HepG2 (cell line): ENCODE data around the gene UPK1A. TPM values are rescaled to one million over a fixed set of nuclear protein-coding genes. Genes with fewer than 3 reads are reported as not detected.

Experiments
- ATAC-seq: fragments of 200-7000 bp; cut with Tn5 transposase; 3 replicates; pipeline ENCODE4 v1.9.1; 2020; ENCODE audit warnings: mild to moderate bottlenecking, moderate library complexity
- BruUV-seq: library from RNA; stranded (reverse); fragments of 400-500 nt; replicated peaks from 2 replicates; lab custom pipeline; 2021; lab: Mats Ljungman, UMichigan
- CTCF ChIA-PET: fragments of 300-600 bp; formaldehyde crosslinking; extraction: SDS; loops from one replicate; lab custom pipeline; 2021; ENCODE audit warnings: low total read pairs, inconsistent platforms, low intra/inter-chr PET ratio; lab: Yijun Ruan, JAX
- POLR2A ChIA-PET: fragments of 350-600 bp; sonication (Branson Sonifier 250); formaldehyde crosslinking; loops from one replicate; lab custom pipeline; 2020; ENCODE audit warnings: antibody characterized with exemption, inconsistent platforms; lab: Yijun Ruan, JAX
- DNase-seq: peaks from one replicate; pipeline ENCODE4 v3.0.0-alpha.2; 2015; ENCODE audit warnings: low spot score
- FAIRE-seq: peaks from 3 replicates; lab custom pipeline; 2011; peaks lifted over from hg19 to GRCh38; lab: Jason Lieb, UNC
- H2AFZ ChIP-seq: one replicate; pipeline ENCODE4 v1.6.1; 2011; ENCODE audit warnings: low read length, inconsistent platforms
- H3K27ac ChIP-seq: fragments of 300-600 bp; 3 replicates; pipeline ENCODE4 v1.8.0; 2011; ENCODE audit warnings: mixed run types, mild to moderate bottlenecking, mixed read lengths, low read length, inconsistent platforms; ENCODE audit not compliant: insufficient read depth; ENCODE audit errors: extremely low read length
- H3K27me3 ChIP-seq, 2 experiments: fragments of 200-600 bp in 1 of 2; 2 replicates in 1 of 2; 3 replicates in 1 of 2; pipeline versions ENCODE4 v1.6.0 to v1.8.0; 2011; ENCODE audit warnings: low read length in 2 of 2, mild to moderate bottlenecking in 2 of 2, moderate library complexity in 2 of 2, inconsistent platforms in 1 of 2; ENCODE audit not compliant: insufficient read depth in 2 of 2, control insufficient read depth in 1 of 2
- H3K36me3 ChIP-seq, 2 experiments: fragments of 200-600 bp in 1 of 2; replicated peaks in 1 of 2; 2 replicates in 1 of 2; 3 replicates in 1 of 2; pipeline versions ENCODE4 v1.5.1 to v1.8.0; 2011; ENCODE audit warnings: low read length in 2 of 2, inconsistent platforms in 1 of 2; ENCODE audit not compliant: insufficient read depth in 2 of 2, control insufficient read depth in 1 of 2
- H3K4me1 ChIP-seq: 2 replicates; pipeline ENCODE4 v1.5.1; 2012; ENCODE audit warnings: low read length, inconsistent platforms; ENCODE audit not compliant: insufficient read depth
- H3K4me2 ChIP-seq: 2 replicates; pipeline ENCODE4 v1.6.0; 2011; ENCODE audit warnings: low read depth, low read length, inconsistent platforms
- H3K4me3 ChIP-seq, 3 experiments: fragments of 200-600 bp in 1 of 3; sonication (generic), shearing (Covaris generic) in 1 of 3; replicated peaks in 1 of 3; 2 replicates each; pipeline ENCODE4 v1.5.1; 2011 to 2016; ENCODE audit warnings: low read length in 3 of 3, inconsistent platforms in 2 of 3, low read depth in 2 of 3, mild to moderate bottlenecking in 2 of 3, control low read depth in 1 of 3, mixed read lengths in 1 of 3; ENCODE audit not compliant: insufficient read depth in 1 of 3
- H3K79me2 ChIP-seq: one replicate; pipeline ENCODE4 v1.6.1; 2011; ENCODE audit warnings: low read length, inconsistent platforms; ENCODE audit not compliant: insufficient read depth
- H3K9ac ChIP-seq: 2 replicates; pipeline ENCODE4 v1.6.0; 2011; ENCODE audit warnings: mild to moderate bottlenecking, low read depth, low read length, inconsistent platforms; ENCODE audit not compliant: insufficient read depth
- H3K9me3 ChIP-seq: 2 replicates; pipeline ENCODE4 v1.5.1; 2012; ENCODE audit warnings: mild to moderate bottlenecking, low read length
- H4K20me1 ChIP-seq: 2 replicates; pipeline ENCODE4 v1.6.0; 2011; ENCODE audit warnings: inconsistent platforms, mild to moderate bottlenecking, low read length, moderate library complexity; ENCODE audit not compliant: insufficient read depth
- ARID2 ChIP-seq: sonication (generic); formaldehyde crosslinking; IDR thresholded peaks from 2 replicates; pipeline ENCODE4 v1.8.1; 2022; ENCODE audit warnings: mild to moderate bottlenecking, missing genetic modification reagents, borderline replicate concordance
- EZH2 ChIP-seq: conservative IDR thresholded peaks from 2 replicates; pipeline ENCODE4 v1.6.1; 2012; ENCODE audit warnings: mild to moderate bottlenecking, low read depth, low read length, moderate library complexity
- NFATC3 ChIP-seq: sonication (generic); formaldehyde crosslinking; IDR thresholded peaks from 2 replicates; pipeline ENCODE4 v1.5.1; 2020; ENCODE audit warnings: mild to moderate bottlenecking, missing genetic modification reagents
- SRSF9 ChIP-seq: fragments of 200-400 bp; formaldehyde crosslinking; IDR thresholded peaks from 2 replicates; pipeline ENCODE4 v1.6.1; 2018; ENCODE audit warnings: borderline replicate concordance, mild to moderate bottlenecking, low read depth, low read length; ENCODE audit not compliant: insufficient read depth, poor library complexity, severe bottlenecking
- ZNF44 ChIP-seq: sonication (generic); formaldehyde crosslinking; IDR thresholded peaks from 2 replicates; pipeline ENCODE4 v1.5.1; 2020; ENCODE audit warnings: mild to moderate bottlenecking, missing genetic modification reagents
- ZNF7 ChIP-seq: IDR thresholded peaks from 2 replicates; pipeline ENCODE4 v1.6.1; 2016; ENCODE audit warnings: missing biosample characterization, missing genetic modification reagents
- WGBS: methylation state at CpG from one replicate; pipeline ENCODE4 v1.1.6; 2017; ENCODE audit warnings: low lambda C conversion rate; 5-methylcytosine and 5-hydroxymethylcytosine counted together
- in situ Hi-C: cut with HindIII; loops from 2 replicates; pipeline ENCODE4 v1.10.0; 2017; ENCODE audit warnings: low pct_unique_long_range_greater_than_20kb; ENCODE audit not compliant: extremely low pct_ligation_motif_present
- intact Hi-C: fragments of 100-400 bp; cut with micrococcal nuclease; formaldehyde crosslinking; loops from one replicate; pipeline ENCODE4 v1.10.0; 2022; ENCODE audit not compliant: unreplicated experiment
- polyA plus RNA-seq, 8 experiments: library from polyadenylated mRNA; depleted of rRNA in 3 of 8; stranded (reverse) in 7 of 8; unstranded in 1 of 8; fragments of >200 nt; fragmentation: Illumina TruSeq in 4 of 8; extraction: Trizol in 4 of 8; gene quantifications; 2 replicates each; pipeline versions ENCODE4 v1.2.1 to v1.2.3, GENCODE V29; 2011 to 2016; ENCODE audit warnings: low read depth in 4 of 8, missing spikeins in 1 of 8, mixed read lengths in 1 of 8; ENCODE audit not compliant: insufficient read depth in 1 of 8
- total RNA-seq, 5 experiments: library from RNA; depleted of rRNA; stranded (reverse); fragments of >200 nt; fragmentation: Illumina TruSeq; extraction: Trizol; gene quantifications; 2 replicates each; pipeline ENCODE4 v1.2.3, GENCODE V29; 2016; ENCODE audit warnings: low read depth in 1 of 5
- TF ChIP-seq, protein P1 (sequence below): IDR thresholded peaks from 2 replicates; pipeline ENCODE4 v1.6.1; 2018; ENCODE audit warnings: missing genetic modification reagents, mild to moderate bottlenecking, missing compliant biosample characterization
- TF ChIP-seq, protein P2 (sequence below): sonication (generic); formaldehyde crosslinking; IDR thresholded peaks from 2 replicates; pipeline ENCODE4 v1.5.1; 2020; ENCODE audit warnings: missing genetic modification reagents, mild to moderate bottlenecking, borderline replicate concordance
- TF ChIP-seq, protein P3 (sequence below): sonication (generic); formaldehyde crosslinking; IDR thresholded peaks from 2 replicates; pipeline ENCODE4 v1.9.0; 2022; ENCODE audit warnings: low read depth, missing genetic modification reagents
- TF ChIP-seq, protein P4 (sequence below): sonication (generic); formaldehyde crosslinking; IDR thresholded peaks from 2 replicates; pipeline ENCODE4 v1.4.0; 2020; ENCODE audit warnings: missing genetic modification reagents, borderline replicate concordance

Gene UPK1A
- total and polyA plus RNA-seq, 2 of the 13 experiments (the other 11 are each of a cell fraction or from before 2014, with no cell fraction given) = 2.9 TPM; not detected in 1

DNA sequence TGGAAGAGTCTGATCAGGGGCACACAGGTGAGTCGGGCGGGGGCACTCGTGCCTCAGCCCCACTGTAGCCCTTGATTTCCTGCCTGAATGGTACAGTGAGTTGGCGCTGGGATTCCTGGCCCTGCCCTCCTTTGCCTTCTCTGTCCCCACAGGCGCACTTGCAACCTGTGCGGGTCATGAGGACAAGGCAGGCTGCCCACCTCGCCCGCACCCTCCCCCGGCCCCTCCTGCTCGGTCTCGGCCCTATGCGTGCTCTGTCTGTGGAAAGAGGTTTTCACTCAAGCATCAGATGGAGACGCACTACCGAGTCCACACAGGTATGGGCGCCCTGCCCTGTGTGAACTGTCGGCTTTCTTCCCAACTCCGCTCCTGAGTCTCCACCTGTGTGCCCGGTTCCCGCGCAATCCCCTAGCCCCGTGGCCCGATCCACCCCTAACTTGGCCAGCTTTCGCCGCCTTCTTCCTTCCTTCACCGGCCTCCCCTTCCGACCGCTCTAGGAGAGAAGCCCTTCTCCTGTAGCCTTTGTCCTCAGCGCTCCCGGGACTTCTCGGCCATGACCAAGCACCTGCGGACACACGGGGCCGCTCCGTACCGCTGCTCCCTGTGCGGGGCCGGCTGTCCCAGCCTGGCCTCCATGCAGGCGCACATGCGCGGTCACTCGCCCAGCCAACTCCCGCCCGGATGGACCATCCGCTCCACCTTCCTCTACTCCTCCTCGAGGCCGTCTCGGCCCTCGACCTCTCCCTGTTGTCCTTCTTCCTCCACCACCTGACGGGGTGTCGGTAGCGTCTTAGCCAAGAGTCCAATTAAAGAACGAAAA lies 49.9 kb downstream of the UPK1A start (continued):
- TF ChIP-seq, protein P1, sequence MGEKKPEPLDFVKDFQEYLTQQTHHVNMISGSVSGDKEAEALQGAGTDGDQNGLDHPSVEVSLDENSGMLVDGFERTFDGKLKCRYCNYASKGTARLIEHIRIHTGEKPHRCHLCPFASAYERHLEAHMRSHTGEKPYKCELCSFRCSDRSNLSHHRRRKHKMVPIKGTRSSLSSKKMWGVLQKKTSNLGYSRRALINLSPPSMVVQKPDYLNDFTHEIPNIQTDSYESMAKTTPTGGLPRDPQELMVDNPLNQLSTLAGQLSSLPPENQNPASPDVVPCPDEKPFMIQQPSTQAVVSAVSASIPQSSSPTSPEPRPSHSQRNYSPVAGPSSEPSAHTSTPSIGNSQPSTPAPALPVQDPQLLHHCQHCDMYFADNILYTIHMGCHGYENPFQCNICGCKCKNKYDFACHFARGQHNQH (CRISPR knock-in tag) = no peak; the same call in 1 of the 2 replicates
- no peak for TF ChIP-seq NFATC3
- no peak for TF ChIP-seq ZNF44
- TF ChIP-seq, protein P2, sequence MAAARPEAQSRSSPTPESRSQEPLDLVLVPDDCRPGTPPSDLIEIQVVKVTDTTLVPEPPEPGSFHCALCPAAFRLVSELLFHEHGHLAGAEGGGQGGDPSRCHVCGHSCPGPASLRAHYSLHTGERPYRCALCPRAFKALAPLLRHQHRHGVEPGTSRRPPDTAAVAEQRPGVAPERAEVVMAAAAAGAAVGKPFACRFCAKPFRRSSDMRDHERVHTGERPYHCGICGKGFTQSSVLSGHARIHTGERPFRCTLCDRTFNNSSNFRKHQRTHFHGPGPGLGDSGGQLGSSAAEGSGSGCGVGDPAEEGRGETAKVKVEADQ (CRISPR knock-in tag) = no peak; the same call in 1 of the 2 replicates
- TF ChIP-seq ARID2 = no peak
- TF ChIP-seq EZH2 = no peak
- no peak for TF ChIP-seq ZNF7 (CRISPR knock-in tag)

DNA sequence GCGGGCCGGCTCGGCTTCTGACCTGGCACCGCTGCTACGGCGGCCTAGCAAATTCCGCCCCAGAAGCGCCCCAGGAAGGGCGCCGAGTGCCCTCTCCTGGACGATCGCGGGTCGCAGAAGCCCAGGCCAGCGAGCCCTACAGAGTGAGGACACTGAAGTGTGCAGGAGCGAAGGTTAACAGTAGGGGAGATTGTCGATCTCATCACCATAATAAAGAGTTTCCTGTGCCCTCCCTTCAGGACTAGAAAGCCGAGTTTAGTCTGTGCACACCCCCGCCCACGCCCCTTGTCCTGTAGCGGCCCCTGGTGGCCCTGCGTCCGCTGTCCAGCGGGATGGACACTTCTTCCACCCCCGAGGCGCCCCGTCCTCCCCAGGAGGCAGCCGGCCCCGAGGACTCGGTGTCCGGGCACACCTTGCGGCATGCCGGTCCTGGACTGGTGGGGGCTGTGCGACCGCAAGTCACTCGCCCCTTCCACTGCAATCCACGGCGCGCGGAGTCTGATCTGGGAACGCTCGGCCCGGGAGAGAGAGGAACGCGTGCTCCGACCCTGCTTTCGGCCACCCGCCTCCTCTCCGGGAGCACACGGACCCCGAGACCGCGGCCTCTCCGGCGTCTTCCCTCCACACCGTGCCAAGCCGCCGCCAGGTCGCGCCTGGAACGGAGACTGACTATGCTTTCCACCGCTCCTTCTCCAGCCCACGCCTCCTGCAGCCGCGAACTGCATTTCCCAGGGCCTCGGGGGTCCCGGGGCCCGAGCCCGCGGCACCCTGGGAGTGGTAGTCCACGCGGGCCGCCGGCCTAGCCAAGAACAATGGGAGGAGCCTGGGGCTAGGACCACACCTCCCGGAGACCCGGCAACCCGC lies 50.7 kb downstream of the UPK1A start:
- Histone ChIP-seq H3K36me3 (peaks cover 4 to 15% of the 10 kb centered on the region in 2 experiments), H3K4me2 (peak overlapping the region; percentile 96), H3K9me3 (no peaks in the 10 kb centered on the region), H3K27ac (peak overlapping the region; percentile 78), H3K27me3 (no peaks in the 10 kb centered on the region), H4K20me1 (peaks cover 8% of the 10 kb centered on the region), H2AFZ (peak overlapping the region; percentile 12), H3K9ac (peak overlapping the region; percentile 81), H3K4me3 (peak overlapping the region; percentile 69 to 91 (median 81)), H3K79me2 (peaks cover 21% of the 10 kb centered on the region), H3K4me1 (peaks cover 34% of the 10 kb centered on the region)
- POLR2A ChIA-PET = no interaction called here
- intact Hi-C loops = loop anchor here (1.0 kb wide), 2 partner anchors 23 to 168 kb away; no protein-coding TSS in a partner anchor
- peak; percentile 93 for DNase-seq
- CTCF ChIA-PET = interaction anchor here (0.5 to 7.0 kb wide), 7 partner anchors 15 to 215 kb away, joined by 3 to 201 read pairs (median 7); no protein-coding TSS in a partner anchor
- TSS peak; percentile 41 for BruUV-seq
- WGBS = under 1% methylated on average over 19 of the region's 77 CpGs
- peak; percentile 87 for FAIRE-seq
- peak; percentile 82 for ATAC-seq
- in situ Hi-C loops = loop anchor here (5.0 kb wide), 1 partner anchor 170 kb away; the partner anchor contains the start of gene TMEM147
- TF ChIP-seq, protein P3, sequence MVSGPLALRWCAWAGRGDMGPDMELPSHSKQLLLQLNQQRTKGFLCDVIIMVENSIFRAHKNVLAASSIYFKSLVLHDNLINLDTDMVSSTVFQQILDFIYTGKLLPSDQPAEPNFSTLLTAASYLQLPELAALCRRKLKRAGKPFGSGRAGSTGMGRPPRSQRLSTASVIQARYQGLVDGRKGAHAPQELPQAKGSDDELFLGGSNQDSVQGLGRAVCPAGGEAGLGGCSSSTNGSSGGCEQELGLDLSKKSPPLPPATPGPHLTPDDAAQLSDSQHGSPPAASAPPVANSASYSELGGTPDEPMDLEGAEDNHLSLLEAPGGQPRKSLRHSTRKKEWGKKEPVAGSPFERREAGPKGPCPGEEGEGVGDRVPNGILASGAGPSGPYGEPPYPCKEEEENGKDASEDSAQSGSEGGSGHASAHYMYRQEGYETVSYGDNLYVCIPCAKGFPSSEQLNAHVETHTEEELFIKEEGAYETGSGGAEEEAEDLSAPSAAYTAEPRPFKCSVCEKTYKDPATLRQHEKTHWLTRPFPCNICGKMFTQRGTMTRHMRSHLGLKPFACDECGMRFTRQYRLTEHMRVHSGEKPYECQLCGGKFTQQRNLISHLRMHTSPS = 0 out of 2 replicates have a peak, but pooled peaks have one; percentile 53
- TF ChIP-seq, protein P4, sequence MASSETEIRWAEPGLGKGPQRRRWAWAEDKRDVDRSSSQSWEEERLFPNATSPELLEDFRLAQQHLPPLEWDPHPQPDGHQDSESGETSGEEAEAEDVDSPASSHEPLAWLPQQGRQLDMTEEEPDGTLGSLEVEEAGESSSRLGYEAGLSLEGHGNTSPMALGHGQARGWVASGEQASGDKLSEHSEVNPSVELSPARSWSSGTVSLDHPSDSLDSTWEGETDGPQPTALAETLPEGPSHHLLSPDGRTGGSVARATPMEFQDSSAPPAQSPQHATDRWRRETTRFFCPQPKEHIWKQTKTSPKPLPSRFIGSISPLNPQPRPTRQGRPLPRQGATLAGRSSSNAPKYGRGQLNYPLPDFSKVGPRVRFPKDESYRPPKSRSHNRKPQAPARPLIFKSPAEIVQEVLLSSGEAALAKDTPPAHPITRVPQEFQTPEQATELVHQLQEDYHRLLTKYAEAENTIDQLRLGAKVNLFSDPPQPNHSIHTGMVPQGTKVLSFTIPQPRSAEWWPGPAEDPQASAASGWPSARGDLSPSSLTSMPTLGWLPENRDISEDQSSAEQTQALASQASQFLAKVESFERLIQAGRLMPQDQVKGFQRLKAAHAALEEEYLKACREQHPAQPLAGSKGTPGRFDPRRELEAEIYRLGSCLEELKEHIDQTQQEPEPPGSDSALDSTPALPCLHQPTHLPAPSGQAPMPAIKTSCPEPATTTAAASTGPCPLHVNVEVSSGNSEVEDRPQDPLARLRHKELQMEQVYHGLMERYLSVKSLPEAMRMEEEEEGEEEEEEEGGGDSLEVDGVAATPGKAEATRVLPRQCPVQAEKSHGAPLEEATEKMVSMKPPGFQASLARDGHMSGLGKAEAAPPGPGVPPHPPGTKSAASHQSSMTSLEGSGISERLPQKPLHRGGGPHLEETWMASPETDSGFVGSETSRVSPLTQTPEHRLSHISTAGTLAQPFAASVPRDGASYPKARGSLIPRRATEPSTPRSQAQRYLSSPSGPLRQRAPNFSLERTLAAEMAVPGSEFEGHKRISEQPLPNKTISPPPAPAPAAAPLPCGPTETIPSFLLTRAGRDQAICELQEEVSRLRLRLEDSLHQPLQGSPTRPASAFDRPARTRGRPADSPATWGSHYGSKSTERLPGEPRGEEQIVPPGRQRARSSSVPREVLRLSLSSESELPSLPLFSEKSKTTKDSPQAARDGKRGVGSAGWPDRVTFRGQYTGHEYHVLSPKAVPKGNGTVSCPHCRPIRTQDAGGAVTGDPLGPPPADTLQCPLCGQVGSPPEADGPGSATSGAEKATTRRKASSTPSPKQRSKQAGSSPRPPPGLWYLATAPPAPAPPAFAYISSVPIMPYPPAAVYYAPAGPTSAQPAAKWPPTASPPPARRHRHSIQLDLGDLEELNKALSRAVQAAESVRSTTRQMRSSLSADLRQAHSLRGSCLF (CRISPR knock-in tag) = no peak
- no peak for TF ChIP-seq SRSF9
